Measurements from ENCODE around the gene LRRC59.
A peak's percentile ranks its signal among the peaks of the same experiment; 100 is the strongest.
"Not testable (repeated sequence)": the region's sequence is repeated elsewhere in the genome, so short reads cannot be mapped to it uniquely, and the experiment has no call there.

The LRRC59 gene

DNA sequence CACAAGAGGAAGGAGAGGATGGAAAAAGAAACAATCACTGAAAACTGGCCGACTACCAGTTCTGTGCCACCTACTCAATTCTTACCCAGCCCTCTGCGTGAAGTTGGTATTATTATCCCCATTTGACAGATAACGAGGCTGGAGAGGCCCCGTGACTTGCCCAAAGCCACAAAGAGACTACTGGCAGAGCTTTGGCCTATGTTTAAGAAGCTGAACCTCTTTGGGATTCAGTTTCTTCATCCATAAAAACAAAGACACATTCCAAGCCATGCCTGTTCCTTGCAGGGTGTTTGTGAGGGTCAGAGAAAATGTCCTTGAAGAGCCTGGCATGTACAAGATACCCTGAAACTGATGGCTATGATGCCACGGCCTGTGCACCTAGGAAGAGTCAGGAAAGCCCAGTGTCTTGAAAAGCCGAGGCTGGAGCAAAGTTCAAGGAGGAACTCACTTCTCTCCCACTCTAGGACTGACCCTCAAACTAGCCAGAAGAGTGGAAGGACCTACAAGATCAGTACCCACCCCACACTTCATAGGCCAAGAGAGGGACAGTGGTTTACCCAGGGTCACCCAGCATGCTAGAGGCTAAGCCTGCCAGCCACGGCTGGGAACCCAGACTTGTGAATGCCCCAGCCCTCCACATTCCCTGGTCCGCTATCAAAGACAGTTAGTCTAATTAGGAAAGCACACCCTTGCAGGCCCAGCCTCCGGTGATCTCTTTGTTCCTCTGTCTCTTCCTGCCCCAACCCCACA lies 27.1 kb upstream of the LRRC59 start:
- no peak for DNase-seq

DNA sequence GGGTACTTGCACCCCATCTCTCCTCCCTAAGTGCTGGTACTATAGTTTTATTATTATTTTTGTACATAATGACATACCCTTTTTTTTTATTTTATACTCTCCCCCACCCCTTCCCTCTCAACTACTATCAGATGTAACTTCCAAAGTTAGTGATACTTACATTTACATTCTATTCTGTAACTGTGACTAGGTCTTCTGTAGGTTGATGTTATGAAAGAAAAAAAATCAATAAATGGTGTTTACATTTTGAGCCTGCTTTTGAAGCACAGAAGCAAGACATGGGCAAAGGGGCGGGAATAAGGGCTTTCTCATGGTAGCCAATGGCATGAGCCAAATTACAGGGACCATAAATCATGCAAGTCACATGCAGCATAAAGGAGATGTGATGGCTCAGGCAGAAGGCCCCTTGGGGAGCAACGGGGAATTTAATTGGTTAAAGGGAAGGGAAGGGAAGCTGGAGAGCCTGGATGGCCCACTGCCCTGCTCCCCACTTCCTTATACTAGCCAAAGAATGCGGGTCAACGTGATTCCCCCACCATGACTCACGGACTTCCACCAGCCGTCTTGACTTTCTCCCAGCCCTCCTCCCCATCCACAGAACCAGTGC lies 26.3 kb upstream of the LRRC59 start:
- peak; percentile 66 for DNase-seq

DNA sequence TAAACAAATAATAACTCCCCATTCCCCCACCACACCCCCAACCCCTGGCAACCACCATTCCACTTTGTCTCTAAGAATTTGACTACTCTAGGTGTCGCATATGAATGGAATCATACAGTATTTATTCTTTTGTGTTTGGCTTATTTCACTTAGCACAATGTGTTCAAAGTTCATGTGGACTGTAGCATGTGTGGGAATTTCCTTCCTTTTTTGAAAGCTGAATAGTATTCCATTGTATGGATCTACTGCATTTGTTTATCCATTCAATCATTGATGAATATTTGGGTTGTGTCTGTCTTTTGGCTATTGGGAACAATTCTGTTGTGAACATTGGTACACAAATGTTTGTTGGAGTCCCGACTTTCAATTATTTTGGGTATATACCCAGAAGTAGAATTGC lies 25.4 kb upstream of the LRRC59 start:
- DNase-seq: no peak

DNA sequence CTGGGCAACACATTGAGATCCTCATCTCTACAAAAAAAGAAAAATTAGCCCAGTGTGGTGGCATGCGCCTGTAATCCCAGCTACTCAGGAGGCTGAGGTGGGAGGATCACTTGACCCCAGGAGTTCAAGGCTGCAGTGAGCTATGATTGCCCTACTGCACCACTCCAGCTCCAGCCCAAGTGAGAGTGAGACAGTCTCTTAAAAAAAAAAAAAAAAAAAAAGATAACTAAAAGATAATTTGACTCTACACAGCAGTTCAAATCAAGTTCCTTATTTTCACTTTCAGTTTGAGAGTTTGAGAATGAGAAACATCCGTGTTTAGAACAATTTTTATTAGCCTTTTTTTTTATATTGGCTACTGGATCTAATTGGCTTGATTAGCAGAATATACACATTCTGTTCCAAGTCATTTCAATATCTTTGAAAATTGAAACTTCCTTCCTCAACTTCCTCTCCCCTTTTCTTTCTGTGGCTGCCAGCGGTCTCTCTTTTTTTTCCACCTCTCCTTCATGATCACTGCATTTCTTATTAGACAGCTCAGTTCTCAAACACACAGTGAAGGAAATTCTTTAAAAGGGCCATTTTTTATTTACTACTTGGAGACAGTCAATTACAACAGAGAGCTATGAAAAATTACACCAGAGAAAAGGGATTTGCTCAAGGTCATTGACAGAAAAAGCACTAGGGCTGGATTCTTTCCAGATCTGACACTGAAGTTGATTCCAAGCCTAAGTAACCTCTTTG lies 24.2 kb upstream of the LRRC59 start:
- no peak for DNase-seq

DNA sequence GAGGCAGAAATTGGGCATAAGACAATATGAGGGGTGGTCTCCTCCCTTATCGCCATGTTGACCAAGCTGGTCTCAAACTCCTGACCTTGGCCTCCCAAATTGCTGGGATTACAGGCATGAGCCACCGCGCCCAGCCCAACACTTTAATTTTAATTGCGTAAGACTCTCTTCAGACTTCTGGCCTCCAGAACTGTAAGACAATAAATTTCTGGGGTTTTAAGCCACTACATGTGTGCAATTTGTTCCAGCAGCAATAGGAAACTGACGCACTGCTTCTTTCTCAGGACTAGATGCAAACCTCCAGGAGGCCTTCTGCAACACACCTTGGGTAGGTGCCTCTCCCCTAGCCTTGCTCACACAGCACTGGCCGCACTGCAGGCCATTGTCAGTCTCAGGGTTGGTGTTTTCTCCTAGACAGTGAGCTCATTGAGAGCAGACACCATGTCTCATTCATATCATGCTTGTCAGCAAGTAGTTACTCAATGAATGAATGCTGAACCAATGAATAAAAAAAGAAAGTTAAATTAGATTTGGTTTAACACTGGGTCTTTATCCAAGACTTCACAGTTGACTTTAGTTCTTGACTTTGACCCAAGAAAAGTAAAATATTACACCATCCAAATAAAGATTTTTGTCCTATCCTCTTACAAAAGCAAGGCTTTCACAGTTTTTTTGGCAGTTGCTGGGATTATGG lies 23.2 kb upstream of the LRRC59 start:
- DNase-seq: no peak

DNA sequence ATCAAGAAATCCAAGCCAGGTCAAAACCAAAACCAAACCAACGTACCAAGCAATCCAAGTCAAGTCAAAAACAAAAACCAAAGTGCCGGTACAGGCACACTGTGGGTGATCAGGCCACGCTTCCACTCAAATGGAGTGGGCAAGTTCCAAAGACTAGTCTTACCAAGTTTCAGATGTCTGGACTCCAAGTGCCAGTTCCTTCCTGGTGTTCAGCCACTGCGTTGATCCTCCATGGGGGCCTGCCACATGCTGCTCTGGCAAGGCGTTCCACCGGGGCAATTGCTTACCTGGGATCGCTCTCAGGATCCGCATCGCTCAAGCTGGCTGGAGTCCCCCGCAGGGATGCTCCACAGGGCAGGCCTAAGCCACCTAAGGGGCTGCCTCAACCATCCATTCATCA lies 22.3 kb upstream of the LRRC59 start:
- not testable (repeated sequence) for DNase-seq

DNA sequence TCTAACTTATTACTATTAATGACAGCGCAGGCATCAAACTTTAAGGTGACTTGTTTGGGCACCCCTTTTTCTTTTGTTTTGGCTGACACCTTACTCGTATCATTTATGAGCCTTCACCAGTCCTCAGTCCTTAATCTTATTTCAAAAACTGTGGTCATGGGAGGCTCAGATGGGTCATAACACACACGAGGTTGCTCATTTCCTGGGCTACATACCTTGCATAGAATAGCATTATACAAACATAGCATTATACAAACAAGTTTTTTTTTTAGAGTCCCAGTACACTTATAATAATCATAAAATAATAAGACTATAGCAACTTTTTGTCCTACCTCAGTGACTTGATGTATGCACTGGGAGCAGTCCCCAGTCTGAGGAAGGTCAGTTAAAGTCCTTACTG lies 17.5 kb upstream of the LRRC59 start:
- DNase-seq: no peak

DNA sequence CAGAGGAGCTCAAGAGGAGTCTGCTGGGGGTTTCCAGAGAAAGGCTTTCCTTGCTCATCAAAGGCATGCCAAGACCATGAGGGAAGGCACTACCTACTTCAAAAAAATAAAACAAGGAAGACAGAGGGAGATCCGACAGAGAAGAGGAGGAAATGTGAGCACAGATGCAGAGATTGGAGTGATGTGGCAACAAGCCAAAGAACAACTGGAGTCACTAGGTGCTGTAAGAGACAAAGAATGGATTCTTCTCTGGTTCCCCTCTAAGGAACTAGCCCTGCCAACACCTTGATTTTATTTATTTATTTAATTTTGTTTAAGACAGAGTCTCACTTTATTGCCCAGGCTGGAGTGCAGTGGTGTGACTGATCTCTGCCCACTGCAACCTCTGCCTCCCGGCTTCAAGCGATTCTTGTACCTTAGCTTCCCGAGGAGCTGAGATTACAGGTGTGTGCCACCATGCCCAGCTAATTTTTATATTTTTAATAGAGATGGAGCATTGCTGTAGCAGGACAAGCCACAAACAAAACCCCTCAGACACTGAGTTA lies 14.9 kb upstream of the LRRC59 start:
- DNase-seq: no peak

DNA sequence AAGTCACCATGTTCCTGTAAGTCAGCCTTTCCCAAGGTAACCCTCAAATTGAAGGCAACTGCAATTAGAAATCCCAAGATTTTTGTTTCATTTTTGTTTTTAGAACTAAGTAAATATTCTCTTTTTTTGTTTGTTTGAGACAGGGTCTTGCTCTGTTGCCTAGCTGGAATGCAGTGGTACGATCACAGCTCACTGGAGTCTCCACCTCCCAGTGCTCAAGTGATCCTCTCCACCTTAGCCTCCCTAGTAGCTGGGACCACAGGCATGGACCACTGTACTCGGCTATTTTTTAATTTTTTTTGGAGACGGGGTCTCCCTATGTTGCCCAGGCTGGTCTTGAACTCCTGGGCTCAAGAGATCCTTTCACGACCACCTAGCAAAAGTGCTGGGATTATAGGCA lies 10.6 kb upstream of the LRRC59 start:
- no peak for DNase-seq

DNA sequence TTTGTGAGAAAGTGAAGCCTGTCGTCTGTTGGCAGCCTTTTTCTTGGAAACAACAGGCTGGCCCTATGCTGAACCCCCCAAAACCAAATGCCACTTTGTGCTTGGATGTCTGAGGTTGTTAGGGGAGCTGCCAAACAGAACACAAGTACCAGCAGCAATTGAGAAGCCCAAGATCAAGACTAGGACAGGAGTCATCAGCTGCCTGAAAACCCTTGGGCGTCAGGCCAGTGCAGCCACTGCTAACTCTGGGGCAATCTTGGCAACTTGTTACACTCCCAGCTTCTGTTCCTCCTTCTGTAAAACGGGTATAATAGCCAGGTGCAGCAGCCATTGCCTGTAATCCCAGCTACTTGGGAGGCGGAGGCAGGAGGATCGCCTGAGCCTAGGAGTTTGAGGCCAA lies 9.3 kb upstream of the LRRC59 start:
- DNase-seq: no peak

DNA sequence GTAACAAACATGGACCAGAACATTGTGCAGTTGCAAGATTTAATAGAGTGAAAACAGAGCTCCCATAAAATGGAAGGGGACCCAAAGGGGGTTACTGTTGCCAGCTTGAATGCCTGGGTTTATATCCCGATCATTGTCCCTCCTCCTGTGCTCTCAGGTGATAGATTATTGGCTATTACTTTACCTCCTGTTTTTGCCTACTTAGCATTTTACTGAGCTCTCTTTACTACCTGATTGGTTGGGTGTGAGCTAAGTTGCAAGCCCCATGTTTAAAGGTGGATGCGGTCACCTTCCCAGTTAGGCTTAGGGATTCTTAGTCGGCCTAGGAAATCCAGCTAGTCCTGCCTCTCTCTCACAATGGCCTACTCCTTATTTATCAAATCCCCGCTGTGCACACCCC lies 8.0 kb upstream of the LRRC59 start:
- DNase-seq: not testable (repeated sequence)

DNA sequence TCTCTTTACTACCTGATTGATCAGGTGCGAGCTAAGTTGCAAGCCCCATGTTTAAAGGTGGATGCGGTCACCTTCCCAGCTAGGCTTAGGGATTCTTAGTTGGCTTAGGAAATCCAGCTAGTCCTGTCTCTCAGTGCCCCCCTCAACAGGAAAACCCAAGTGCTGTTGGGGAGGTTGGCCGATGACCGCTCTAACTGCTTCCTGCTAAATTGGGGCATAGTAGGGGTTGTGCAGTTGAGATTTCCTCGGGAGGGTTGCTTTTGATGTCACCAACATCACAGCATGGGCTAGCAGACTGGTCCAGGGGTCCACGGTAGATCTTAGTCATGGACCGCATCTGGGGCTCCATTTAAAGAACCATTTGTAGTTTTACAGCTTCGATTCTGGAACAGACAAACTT lies 2.3 kb upstream of the LRRC59 start:
- DNase-seq: not testable (repeated sequence)

DNA sequence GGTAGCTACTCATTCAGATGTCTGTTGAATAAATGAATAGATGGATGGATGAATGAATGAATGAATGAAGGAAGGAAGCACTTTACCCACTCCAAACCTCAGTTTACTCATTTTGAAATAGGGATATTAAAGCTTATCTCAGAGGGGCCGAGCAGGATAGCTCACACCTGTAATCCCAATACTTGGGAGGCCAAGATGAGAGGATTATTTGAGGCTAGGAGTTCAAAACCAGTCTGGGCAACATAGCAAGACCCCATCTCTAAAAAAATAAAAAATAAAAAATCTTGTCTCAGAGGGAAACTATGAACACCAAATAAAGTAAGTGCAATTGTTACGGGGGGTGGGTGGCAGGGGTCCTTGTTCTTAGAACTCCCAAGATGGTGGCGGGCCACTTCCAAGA lies 1.3 kb upstream of the LRRC59 start:
- DNase-seq: not testable (repeated sequence)

DNA sequence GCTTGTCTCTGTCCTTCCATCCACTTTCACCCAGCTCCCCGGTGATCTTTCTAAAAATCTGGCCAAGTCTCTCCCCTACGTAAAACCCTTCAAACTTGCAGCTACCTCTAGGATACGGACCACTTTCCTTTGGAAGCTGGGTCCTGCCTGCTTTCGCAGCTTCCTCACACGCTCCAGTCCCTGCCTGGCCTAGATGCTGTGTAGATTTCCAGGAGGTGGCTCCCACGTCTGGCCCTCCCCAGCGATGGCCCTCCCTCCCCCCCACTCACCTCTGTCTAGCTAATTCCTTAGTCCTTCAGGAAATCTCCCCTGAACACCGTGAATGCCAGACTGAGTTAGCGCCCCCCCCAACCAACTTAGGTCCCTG lies 579 bp upstream of the LRRC59 start:
- DNase-seq: no peak

DNA sequence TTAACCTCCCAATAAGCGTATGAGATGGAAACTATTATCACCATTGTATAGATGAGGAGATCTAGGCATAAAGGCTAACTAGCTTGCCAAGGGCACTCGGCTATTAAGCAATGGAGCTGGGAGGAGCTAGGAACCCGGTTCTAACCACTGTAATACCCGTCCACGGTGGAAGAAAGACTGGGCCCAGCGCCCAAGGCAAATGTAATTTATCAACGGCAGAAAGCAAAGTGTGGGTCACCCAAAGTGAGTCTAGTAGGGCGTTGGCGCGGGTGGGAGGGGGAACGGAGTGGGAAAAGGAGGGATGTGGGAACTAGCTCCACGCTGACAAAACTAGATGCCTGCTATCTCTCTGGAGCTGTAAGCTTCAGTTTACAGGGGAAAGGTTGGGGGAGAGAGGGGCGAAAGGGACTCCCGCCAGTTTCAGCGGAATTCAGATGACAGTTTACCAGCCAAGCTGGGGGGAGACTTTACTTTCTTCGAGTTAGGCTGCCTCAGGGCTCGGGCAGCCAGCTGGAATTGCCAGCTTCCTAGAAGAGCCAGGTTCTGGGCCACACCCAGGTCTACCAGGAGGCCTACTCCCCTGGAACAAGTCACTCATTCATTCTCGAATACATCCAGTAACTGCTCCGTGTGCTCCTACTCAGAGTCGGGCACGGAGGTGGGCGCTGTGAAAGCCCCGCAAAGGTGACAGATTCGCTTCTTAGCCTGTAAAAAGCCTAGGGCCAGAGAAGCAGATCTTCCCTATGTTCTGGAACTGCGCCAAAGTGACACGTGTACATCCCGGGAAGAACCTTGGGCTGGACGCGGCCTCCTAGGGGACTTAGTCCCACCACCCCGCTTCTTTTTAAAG lies 837 bp downstream of the LRRC59 start:
- no peak for DNase-seq

DNA sequence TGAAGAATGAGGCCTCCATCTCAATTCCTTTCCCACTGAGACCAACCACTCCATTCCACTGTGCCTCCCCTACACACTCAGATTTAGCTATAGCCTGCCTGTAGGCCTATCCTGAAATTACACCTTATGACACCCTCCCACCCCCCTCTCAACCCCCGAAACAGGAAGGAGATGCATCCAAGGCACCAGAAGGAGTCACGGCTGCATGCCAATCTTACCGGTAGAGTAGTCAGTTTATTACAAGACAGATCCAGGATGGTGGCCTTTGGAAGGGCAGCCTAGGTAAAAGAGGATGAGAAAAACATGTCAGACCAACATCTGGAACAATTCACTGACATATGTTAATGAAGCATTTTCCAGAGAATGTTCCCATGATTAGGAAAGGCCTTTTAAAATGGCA lies 2.6 kb downstream of the LRRC59 start:
- no peak for DNase-seq

DNA sequence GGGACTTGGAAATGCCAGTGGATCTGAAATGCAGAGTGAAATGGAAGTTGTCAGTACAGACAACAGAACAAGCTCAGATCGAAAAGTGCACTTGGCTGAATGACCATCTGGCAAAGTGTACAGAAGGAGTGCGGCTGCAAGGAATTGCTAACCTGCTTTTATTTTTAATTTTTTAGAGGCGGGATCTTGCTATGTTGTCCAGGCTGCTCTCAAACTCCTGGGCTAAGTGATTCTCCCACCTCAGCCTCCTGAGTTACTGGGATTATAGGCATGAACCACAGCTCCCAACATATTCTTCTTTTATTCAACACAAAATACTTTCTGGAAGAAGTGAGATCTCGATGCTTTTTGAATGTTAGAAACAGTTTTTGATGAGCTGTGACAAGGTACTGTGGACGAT lies 3.6 kb downstream of the LRRC59 start:
- no peak for DNase-seq

DNA sequence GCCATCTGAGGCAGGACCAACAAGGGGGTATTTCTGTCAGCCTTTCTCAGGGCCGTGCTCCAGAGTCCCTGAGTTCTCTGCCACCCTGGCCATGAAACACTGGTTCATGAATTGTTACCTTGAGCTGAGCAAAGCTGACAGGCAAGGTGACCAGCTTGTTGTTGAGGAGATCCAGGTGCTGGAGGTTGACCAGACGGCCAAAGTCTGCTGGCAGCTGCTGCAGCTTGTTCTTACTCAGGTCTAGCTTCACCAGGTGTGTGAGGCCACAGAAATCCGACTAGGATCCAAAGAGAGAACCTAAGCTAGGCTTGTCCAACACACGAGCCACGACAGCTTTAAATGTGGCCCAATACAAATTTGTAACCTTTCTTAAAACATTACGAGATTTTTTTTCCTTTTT lies 4.7 kb downstream of the LRRC59 start:
- no peak for DNase-seq

DNA sequence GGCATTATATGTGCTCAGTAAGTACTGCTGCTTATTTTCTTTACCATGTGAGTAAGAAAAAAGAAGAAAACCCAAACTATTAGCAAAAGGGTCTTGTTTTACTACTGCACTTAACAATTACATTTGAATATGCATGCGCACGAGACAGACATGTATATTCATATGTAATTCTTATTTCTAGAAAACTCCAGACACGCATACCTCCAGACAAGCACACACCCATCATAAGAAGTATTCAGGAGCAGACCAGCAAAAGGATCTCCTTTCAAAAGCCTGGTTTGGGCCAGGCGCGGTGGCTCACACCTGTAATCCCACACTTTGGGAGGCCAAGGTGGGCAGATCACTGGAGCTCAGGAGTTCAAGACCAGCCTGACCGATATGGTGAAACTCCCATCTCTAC lies 7.8 kb downstream of the LRRC59 start:
- no peak for DNase-seq

DNA sequence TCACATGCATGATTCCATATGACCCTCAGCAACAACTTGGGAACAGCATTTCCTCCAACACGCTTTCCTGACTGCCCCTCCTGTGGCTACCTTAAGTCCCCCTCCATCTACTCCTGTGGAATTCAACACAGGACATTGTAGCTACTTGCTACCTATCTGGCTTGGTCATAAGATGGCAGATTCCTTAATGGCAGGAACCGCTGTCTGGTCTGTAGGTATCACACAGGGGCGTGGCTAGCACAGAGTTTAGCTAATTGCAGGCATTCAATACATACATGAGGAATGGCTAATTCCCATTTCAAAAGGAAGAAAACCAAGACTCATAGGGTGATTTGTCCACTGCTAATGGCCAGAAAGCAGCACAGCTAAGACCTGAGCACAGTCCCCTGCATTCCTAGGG lies 8.6 kb downstream of the LRRC59 start:
- no peak for DNase-seq

DNA sequence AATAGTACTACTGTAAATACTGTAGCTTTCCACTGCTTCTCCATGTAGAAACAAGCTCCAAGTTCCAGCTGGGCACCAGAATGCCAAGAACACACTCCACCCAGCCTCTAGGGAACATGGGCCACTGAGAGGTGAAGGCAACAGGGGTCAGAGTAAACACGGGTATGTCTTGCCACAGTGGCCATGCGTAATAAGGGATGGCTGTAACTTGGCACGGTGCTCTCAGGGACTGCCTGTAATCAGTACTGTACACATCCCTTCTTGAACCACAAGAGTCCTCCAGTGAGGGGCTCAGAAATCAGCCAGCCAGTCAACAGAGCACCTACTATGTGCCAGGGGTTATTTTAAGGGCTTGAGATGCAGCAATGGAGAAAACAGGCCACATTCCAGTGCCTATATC lies 10.8 kb downstream of the LRRC59 start:
- no peak for DNase-seq

DNA sequence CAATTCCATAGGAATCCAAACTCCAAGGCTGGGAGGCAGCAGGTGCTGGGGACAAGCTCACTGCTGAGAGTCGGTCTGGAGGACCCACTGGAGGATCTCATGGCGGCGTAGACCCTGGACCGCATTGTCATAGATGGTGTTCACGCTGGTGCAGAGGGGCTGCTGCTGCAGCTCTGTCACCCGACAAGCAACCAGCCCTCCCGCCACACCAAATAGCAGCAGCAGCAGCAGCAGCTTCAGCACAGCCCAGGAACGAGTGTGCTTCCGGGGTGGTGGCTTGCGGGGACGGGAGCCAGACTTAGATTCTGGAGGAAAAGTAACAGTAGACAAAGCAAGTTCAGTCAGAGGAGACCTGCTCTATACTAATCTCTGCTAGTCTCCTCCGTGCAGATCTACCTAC lies 14.4 kb downstream of the LRRC59 start:
- DNase-seq: no peak

DNA sequence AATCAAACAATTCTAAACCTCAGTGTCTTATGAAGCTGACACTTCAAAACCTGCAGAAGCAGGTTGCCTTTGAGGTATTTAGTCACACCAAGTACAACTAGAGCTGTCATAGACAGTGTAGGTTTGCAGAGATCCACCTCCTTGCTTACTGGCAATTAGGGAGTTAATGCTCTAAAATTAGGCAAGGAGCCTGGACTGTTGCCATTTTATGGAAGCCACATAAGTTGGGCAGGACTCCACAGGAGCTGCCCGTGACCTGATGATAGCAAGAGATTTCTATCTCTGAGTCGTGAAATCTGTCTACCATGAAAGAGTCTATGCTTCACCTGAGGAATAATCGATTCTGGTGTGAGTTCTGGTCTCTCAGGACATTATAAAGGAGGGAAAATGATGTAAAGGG lies 15.4 kb downstream of the LRRC59 start:
- DNase-seq: no peak
